ENCODE data around the gene LITAFD. TPM values are rescaled to one million over a fixed set of nuclear protein-coding genes. Genes with fewer than 3 reads are reported as not detected.

The LITAFD gene
- total and polyA plus RNA-seq, 9 of the 15 experiments (the other 6 are each of a cell fraction or from before 2014, with no cell fraction given) = not detected

DNA sequence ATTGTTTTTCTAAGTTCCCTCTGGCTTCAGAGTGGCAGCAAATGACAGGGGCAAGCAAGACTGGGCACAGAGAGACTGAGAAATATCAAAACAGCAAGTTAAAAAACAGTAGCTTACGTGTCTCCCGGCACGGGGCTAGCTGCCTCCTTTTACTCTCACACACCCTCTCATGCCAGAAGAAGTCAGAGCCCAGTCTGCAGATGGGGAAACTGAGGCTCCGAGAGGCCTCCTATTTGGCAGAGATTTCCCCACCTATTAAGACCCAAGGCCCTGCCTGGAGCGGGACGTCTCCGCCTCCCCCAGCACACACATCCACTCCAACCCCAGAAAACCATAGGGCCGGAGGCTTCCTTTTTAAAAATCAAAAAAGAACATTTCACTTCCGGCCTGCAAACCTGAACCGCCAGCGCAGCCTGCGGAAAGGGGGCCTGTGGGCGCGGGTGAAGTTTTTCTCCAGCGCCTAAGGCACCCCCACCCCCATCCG lies 14.2 kb upstream of the LITAFD start:
- ATAC-seq = no peak
- H3K36me3 ChIP-seq (ENCODE audit: control insufficient read depth, insufficient read depth, low read length) = peaks cover 13% of the 10 kb centered on the region; the same call in 1 of the 3 replicates
- peak overlapping the region; percentile 62 for H3K4me3 ChIP-seq
- H3K4me1 ChIP-seq (replicated peaks in 1 of 2; ENCODE audit: control insufficient read depth in 2 of 2, insufficient read depth in 2 of 2, low read length in 2 of 2) = peaks cover 53 to 75% of the 10 kb centered on the region in 2 experiments
- ChIA-PET CTCF (ENCODE audit: low intra/inter-chr PET ratio) (no interaction called here), POLR2A (interaction anchor here (0.5 to 1.5 kb wide), 8 partner anchors 13 to 259 kb away, joined by 3 to 9 read pairs (median 3); partner anchors contain the start of gene LITAFD)
- peaks cover 40% of the 10 kb centered on the region for H4K20me1 ChIP-seq (replicated peaks; ENCODE audit: control insufficient read depth, insufficient read depth, low read length)
- intact Hi-C loops (cut with micrococcal nuclease) = no loop called here
- under 1% methylated on average over 9 of the region's 16 CpGs for WGBS (ENCODE audit: insufficient coverage, low coverage, missing lambda C conversion rate)
- in situ Hi-C loops (cut with MboI) = no loop called here
- peak overlapping the region; percentile 5 for H2AFZ ChIP-seq (ENCODE audit: low read depth, low read length)
- no peaks in the 10 kb centered on the region for H3K9me3 ChIP-seq (replicated peaks; ENCODE audit: control insufficient read depth, insufficient read depth, low read depth, low read length)
- peak overlapping the region; percentile 74 to 89 for H3K9ac ChIP-seq (ENCODE audit: insufficient read depth in 1 of 2, low read depth in 2 of 2, low read length in 2 of 2)
- H3K4me2 ChIP-seq (ENCODE audit: insufficient read depth, low read length) = peak overlapping the region; percentile 84
- H3K27me3 ChIP-seq (ENCODE audit: control insufficient read depth in 2 of 2, insufficient read depth in 2 of 2, low read length in 2 of 2) = no peaks in the 10 kb centered on the region
- no peak for DNase-seq (ENCODE audit: extremely low read depth in 1 of 4, low spot score in 3 of 4)
- peaks cover 13% of the 10 kb centered on the region for H3K9me1 ChIP-seq (ENCODE audit: control insufficient read depth, insufficient read depth, low read length)
- H3K27ac ChIP-seq (ENCODE audit: extremely low read depth, low read depth, low read length) = peak overlapping the region; percentile 85
- FAIRE-seq = no peak
- BruUV-seq (replicated peaks) = TSS peak; percentile 63
- H3K79me2 ChIP-seq (ENCODE audit: control insufficient read depth, insufficient read depth, low read length) = peaks cover 53% of the 10 kb centered on the region
- 0 out of 2 replicates have a peak, but pooled peaks have one; percentile 15 for TF ChIP-seq SMARCA4 (IDR thresholded peaks at IDR 0.05)
- TF ChIP-seq MTA1 (IDR thresholded peaks at IDR 0.05; ENCODE audit: borderline replicate concordance) = no peak
- peak; percentile 87; the same call in 1 of the 2 replicates for TF ChIP-seq PHF21A (IDR thresholded peaks at IDR 0.05; ENCODE audit: borderline replicate concordance, low read depth)
- no peak for TF ChIP-seq SMARCC2 (IDR thresholded peaks at IDR 0.05; ENCODE audit: low read depth)
- TF ChIP-seq PML (IDR thresholded peaks at IDR 0.05; ENCODE audit: low read length) = no peak
- TF ChIP-seq, protein P1, sequence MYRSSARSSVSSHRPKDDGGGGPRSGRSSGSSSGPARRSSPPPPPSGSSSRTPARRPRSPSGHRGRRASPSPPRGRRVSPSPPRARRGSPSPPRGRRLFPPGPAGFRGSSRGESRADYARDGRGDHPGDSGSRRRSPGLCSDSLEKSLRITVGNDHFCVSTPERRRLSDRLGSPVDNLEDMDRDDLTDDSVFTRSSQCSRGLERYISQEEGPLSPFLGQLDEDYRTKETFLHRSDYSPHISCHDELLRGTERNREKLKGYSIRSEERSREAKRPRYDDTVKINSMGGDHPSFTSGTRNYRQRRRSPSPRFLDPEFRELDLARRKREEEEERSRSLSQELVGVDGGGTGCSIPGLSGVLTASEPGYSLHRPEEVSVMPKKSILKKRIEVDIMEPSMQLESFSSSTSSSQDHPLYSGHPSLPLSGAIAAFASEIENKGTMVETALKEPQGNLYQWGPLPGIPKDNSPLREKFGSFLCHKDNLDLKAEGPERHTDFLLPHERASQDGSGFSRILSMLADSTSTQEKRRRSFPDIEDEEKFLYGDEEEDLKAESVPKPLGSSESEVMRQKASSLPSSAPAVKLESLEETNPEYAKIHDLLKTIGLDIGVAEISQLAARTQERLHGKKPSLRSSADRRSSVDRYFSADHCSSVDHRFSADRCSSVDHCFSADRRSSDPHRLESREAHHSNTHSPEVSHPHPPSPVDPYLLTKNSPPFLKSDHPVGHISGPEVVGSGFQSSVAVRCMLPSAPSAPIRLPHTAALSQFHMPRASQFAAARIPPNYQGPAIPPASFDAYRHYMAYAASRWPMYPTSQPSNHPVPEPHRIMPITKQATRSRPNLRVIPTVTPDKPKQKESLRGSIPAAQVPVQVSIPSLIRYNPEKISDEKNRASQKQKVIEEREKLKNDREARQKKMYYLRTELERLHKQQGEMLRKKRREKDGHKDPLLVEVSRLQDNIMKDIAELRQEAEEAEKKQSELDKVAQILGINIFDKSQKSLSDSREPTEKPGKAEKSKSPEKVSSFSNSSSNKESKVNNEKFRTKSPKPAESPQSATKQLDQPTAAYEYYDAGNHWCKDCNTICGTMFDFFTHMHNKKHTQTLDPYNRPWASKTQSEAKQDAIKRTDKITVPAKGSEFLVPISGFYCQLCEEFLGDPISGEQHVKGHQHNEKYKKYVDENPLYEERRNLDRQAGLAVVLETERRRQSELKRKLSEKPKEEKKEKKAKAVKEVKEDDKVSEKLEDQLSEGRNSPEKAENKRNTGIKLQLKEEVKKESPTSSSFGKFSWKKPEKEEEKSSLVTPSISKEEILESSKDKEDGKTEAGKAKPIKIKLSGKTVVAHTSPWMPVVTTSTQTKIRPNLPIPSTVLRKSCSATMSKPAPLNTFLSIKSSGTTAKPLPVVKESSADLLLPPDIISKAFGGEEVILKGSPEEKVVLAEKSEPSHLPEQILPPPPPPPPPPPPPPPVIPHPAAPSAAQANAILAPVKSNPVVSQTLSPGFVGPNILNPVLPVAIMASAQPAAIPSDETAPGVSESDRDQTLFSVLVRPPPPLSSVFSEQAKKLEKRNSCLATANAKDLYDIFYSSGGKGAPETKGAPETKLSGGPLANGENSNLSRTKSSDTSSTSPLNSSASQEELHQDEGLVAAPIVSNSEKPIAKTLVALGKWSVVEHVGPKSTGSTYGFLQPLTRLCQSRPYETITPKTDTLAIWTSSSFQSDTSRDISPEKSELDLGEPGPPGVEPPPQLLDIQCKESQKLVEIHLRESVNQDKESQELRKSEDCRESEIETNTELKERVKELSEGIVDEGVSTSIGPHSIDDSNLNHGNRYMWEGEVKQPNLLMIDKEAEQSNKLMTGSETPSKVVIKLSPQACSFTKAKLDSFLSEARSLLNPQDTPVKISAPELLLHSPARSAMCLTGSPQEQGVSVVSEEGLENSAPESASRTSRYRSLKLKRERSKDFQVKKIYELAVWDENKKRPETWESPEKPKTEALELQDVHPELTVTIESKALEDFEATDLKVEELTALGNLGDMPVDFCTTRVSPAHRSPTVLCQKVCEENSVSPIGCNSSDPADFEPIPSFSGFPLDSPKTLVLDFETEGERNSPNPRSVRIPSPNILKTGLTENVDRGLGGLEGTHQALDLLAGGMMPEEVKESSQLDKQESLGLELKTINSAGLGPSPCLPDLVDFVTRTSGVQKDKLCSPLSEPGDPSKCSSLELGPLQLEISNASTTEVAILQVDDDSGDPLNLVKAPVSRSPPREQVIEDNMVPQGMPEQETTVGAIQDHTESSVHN (IDR thresholded peaks at IDR 0.05; ENCODE audit: borderline replicate concordance in 1 of 2, low read depth in 1 of 2) = no peak
- TF ChIP-seq ZBTB1 (CRISPR knock-in tag; IDR thresholded peaks at IDR 0.05; ENCODE audit: borderline replicate concordance, low read depth) = no peak
- no peak for TF ChIP-seq FOXJ3 (CRISPR knock-in tag; IDR thresholded peaks at IDR 0.05)
- no peak for TF ChIP-seq NBN (IDR thresholded peaks at IDR 0.05; ENCODE audit: low read depth)
- peak; percentile 67; the same call in 1 of the 2 replicates for TF ChIP-seq GABPA (tag; conservative IDR thresholded peaks at IDR 0.05; ENCODE audit: low read depth)
- TF ChIP-seq, protein P2, sequence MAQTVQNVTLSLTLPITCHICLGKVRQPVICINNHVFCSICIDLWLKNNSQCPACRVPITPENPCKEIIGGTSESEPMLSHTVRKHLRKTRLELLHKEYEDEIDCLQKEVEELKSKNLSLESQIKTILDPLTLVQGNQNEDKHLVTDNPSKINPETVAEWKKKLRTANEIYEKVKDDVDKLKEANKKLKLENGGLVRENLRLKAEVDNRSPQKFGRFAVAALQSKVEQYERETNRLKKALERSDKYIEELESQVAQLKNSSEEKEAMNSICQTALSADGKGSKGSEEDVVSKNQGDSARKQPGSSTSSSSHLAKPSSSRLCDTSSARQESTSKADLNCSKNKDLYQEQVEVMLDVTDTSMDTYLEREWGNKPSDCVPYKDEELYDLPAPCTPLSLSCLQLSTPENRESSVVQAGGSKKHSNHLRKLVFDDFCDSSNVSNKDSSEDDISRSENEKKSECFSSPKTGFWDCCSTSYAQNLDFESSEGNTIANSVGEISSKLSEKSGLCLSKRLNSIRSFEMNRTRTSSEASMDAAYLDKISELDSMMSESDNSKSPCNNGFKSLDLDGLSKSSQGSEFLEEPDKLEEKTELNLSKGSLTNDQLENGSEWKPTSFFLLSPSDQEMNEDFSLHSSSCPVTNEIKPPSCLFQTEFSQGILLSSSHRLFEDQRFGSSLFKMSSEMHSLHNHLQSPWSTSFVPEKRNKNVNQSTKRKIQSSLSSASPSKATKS (CRISPR knock-in tag; IDR thresholded peaks at IDR 0.05) = no peak
